H1 (cell line): ENCODE results near the gene ACP2.

ENCODE experiments used
- CEBPB ChIP-seq: IDR thresholded peaks from 2 replicates; pipeline ENCODE4 v1.6.1; 2012; ENCODE audit warnings: low read depth, low read length
- EGR1 ChIP-seq: IDR thresholded peaks from 2 replicates; pipeline ENCODE4 v1.6.1; 2011; ENCODE audit warnings: low read depth, low read length, borderline replicate concordance
- HDAC2 ChIP-seq, 2 experiments: fragments of 300-600 bp in 1 of 2; sonication (generic) in 1 of 2; IDR thresholded peaks; 2 replicates each; pipeline ENCODE4 v1.6.1; 2011 to 2012; ENCODE audit warnings: low read depth in 2 of 2, low read length in 2 of 2, mild to moderate bottlenecking in 2 of 2, moderate library complexity in 2 of 2, borderline replicate concordance in 1 of 2, inconsistent platforms in 1 of 2
- RFX5 ChIP-seq: IDR thresholded peaks from 2 replicates; pipeline ENCODE4 v1.6.1; 2011; ENCODE audit warnings: low read depth, low read length, improper control_type of control experiment, borderline replicate concordance
- SAP30 ChIP-seq: fragments of 300-600 bp; sonication (generic); IDR thresholded peaks from 2 replicates; pipeline ENCODE4 v1.7.1; 2012; ENCODE audit warnings: low read length, moderate library complexity, mild to moderate bottlenecking, inconsistent platforms; ENCODE audit not compliant: insufficient read depth, insufficient replicate concordance
- SP2 ChIP-seq: IDR thresholded peaks from 2 replicates; pipeline ENCODE4 v1.6.1; 2012; ENCODE audit warnings: mild to moderate bottlenecking, low read length, inconsistent platforms
- SRF ChIP-seq: IDR thresholded peaks from 2 replicates; pipeline ENCODE4 v1.6.1; 2011; ENCODE audit warnings: mild to moderate bottlenecking, low read depth, low read length, moderate library complexity
- TF ChIP-seq, protein P1 (sequence below), 3 experiments: IDR thresholded peaks; 1 replicate in 2 of 3; 2 replicates in 1 of 3; pipeline versions ENCODE4 v1.5.1 to v1.6.1; 2011; ENCODE audit warnings: low read length in 3 of 3, mild to moderate bottlenecking in 3 of 3, inconsistent platforms in 2 of 3, low read depth in 1 of 3, moderate library complexity in 1 of 3; ENCODE audit not compliant: insufficient read depth in 1 of 3; ENCODE audit errors: control extremely low read depth in 1 of 3

DNA sequence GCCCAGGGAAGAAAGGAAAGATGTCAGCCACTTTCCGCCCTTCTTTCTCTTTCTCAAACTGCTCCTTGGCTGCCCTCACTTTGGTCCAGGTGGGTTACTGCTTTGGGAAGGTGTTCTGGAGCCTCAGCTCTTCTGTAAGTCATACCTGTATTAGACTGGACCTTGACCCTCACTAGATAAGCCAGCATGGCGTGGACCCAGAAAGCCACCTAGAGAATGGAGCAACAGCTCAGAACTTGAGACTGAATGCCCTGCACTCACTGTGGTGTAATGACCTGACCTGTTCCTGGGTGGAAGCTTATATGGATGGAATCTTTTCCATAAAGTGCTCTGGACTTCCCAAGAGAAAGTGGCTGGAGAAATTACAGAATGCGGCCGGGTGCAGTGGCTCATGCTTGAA, 15.6 kb downstream of the ACP2 start:
- TF ChIP-seq SRF (no peak), SAP30 (no peak), CEBPB (no peak), EGR1 (no peak), SP2 (no peak), RFX5 (no peak), HDAC2 (IDR thresholded peaks at IDR 0.05; ENCODE audit: borderline replicate concordance in 1 of 2, low read depth in 2 of 2, low read length in 2 of 2) (no peak)
- TF ChIP-seq, protein P1, sequence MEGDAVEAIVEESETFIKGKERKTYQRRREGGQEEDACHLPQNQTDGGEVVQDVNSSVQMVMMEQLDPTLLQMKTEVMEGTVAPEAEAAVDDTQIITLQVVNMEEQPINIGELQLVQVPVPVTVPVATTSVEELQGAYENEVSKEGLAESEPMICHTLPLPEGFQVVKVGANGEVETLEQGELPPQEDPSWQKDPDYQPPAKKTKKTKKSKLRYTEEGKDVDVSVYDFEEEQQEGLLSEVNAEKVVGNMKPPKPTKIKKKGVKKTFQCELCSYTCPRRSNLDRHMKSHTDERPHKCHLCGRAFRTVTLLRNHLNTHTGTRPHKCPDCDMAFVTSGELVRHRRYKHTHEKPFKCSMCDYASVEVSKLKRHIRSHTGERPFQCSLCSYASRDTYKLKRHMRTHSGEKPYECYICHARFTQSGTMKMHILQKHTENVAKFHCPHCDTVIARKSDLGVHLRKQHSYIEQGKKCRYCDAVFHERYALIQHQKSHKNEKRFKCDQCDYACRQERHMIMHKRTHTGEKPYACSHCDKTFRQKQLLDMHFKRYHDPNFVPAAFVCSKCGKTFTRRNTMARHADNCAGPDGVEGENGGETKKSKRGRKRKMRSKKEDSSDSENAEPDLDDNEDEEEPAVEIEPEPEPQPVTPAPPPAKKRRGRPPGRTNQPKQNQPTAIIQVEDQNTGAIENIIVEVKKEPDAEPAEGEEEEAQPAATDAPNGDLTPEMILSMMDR (IDR thresholded peaks at IDR 0.05; ENCODE audit: control extremely low read depth in 1 of 3, insufficient read depth in 1 of 3, low read depth in 1 of 3, low read length in 3 of 3), result no peak
